Gastrocnemius medialis (tissue), 4 donors: ENCODE results near the gene USP24. TPM values are rescaled to one million over a fixed set of nuclear protein-coding genes. Genes with fewer than 3 reads are reported as not detected.
A peak's percentile ranks its signal among the peaks of the same experiment; 100 is the strongest.

ENCODE experiments used
- ATAC-seq, 2 donors: fragments of 150-250 bp; one replicate each; pipeline ENCODE4 v1.9.1; 2016
- DNase-seq, 2 donors: peaks; one replicate each; pipeline ENCODE4 v3.0.0-alpha.2; 2019
- H3K27ac ChIP-seq, 4 donors: fragments of 200-600 bp; sonication (generic); 1 replicate in 1 of 4; 2 replicates in 3 of 4; pipeline ENCODE4 v1.5.1; 2016 to 2018; ENCODE audit warnings: mild to moderate bottlenecking in 2 of 4, moderate library complexity in 1 of 4
- H3K27me3 ChIP-seq, 3 donors: fragments of 200-600 bp; sonication (generic) in 2 of 3; 1 replicate in 1 of 3; 2 replicates in 2 of 3; pipeline versions ENCODE4 v1.5.1 to v1.6.0; 2016 to 2019; ENCODE audit warnings: mild to moderate bottlenecking in 1 of 3, moderate library complexity in 1 of 3
- H3K36me3 ChIP-seq, 2 donors: fragments of 200-600 bp; sonication (generic) in 1 of 2; one replicate each; pipeline ENCODE4 v1.5.1; 2017 to 2018
- H3K4me1 ChIP-seq, 2 donors: fragments of 200-600 bp; sonication (generic) in 1 of 2; one replicate each; pipeline ENCODE4 v1.5.1; 2016 to 2017; ENCODE audit warnings: mild to moderate bottlenecking in 2 of 2
- H3K4me3 ChIP-seq, 4 donors: fragments of 200-600 bp; sonication (generic) in 3 of 4; 1 replicate in 1 of 4; 2 replicates in 3 of 4; pipeline ENCODE4 v1.5.1; 2016 to 2019; ENCODE audit warnings: mild to moderate bottlenecking in 2 of 4
- H3K9me3 ChIP-seq, 3 donors: fragments of 200-600 bp; sonication (generic) in 2 of 3; 1 replicate in 1 of 3; 2 replicates in 2 of 3; pipeline ENCODE4 v1.5.1; 2016 to 2019
- CTCF ChIP-seq, 5 experiments: fragments of 450-650 bp in 3 of 5; fragments of 200-600 bp in 2 of 5; sonication (generic) in 2 of 5; IDR thresholded peaks in 4 of 5; conservative IDR thresholded peaks in 1 of 5; 1 replicate in 4 of 5; 2 replicates in 1 of 5; pipeline ENCODE4 v1.5.1; 2016 to 2019; ENCODE audit warnings: antibody characterized with exemption in 5 of 5, mild to moderate bottlenecking in 3 of 5, moderate library complexity in 3 of 5
- POLR2A ChIP-seq, 2 donors: fragments of 450-650 bp; IDR thresholded peaks; one replicate each; pipeline ENCODE4 v1.6.1; 2017; ENCODE audit warnings: antibody characterized with exemption in 2 of 2, mild to moderate bottlenecking in 2 of 2, moderate library complexity in 2 of 2
- in situ Hi-C, 4 donors: fragments of 200-750 bp; cut with MboI; loops; one replicate each; pipeline versions ENCODE4 v1.15.0 to v1.8.0; 2017; ENCODE audit warnings: low sequenced_read_pairs in 4 of 4
- intact Hi-C: fragments of 100-400 bp; cut with DNase I; formaldehyde crosslinking; loops from one replicate; pipeline ENCODE4 v1.15.1; 2023; ENCODE audit warnings: low total_unique reads
- total RNA-seq, 4 donors: library from RNA; depleted of rRNA; stranded (reverse); fragments of >200 nt; gene quantifications; one replicate each; pipeline versions ENCODE4 v1.1.0 to v1.2.3, GENCODE V29; 2016

USP24 gene
- total RNA-seq, 4 donors from 2014 or later: 77.3 to 102 (median 90.8) TPM

GRCh38 chr1:55041613-55042012, 173.6 kb downstream of the USP24 start:
- Histone ChIP-seq H3K27me3 (peaks cover 36 to 42% (median 41%) of the 10 kb centered on the region in 3 donors), H3K36me3 (no peaks in the 10 kb centered on the region), H3K27ac (no peak overlapping the region), H3K9me3 (no peaks in the 10 kb centered on the region), H3K4me3 (no peak overlapping the region), H3K4me1 (peaks cover 0 to 3% of the 10 kb centered on the region in 2 donors)
- ATAC-seq: no peak
- DNase-seq: no peak
- in situ Hi-C loops: no loop called here
- TF ChIP-seq CTCF (IDR thresholded peaks at IDR 0.05 in 4 of 5, conservative IDR thresholded peaks at IDR 0.05 in 1 of 5) (no peak), POLR2A (IDR thresholded peaks at IDR 0.05) (no peak)
- intact Hi-C loops: no loop called here

- Histone ChIP-seq H3K9me3 (no peaks in the 10 kb centered on the region), H3K4me3 (no peak overlapping the region), H3K36me3 (no peaks in the 10 kb centered on the region), H3K27ac (no peak overlapping the region), H3K4me1 (peaks cover 0 to 3% of the 10 kb centered on the region in 2 donors), H3K27me3 (peaks cover 42 to 44% (median 42%) of the 10 kb centered on the region in 3 donors)
- in situ Hi-C loops: no loop called here
- DNase-seq (no peak), ATAC-seq (no peak)
- intact Hi-C loops: no loop called here
- TF ChIP-seq POLR2A (IDR thresholded peaks at IDR 0.05) (no peak), CTCF (IDR thresholded peaks at IDR 0.05 in 4 of 5, conservative IDR thresholded peaks at IDR 0.05 in 1 of 5) (no peak)
Measured at GRCh38 chr1:55040933-55041494, 174.2 kb downstream of the USP24 start.

- Histone ChIP-seq H3K36me3 (no peaks in the 10 kb centered on the region), H3K4me3 (peak overlapping the region; percentile 25 to 27 (median 25)), H3K4me1 (peaks cover 0 to 3% of the 10 kb centered on the region in 2 donors), H3K9me3 (no peaks in the 10 kb centered on the region), H3K27me3 (peaks cover 45 to 49% (median 46%) of the 10 kb centered on the region in 3 donors), H3K27ac (no peak overlapping the region)
- in situ Hi-C loops: no loop called here
- intact Hi-C loops: no loop called here
- no peak for ATAC-seq
- TF ChIP-seq CTCF (IDR thresholded peaks at IDR 0.05 in 4 of 5, conservative IDR thresholded peaks at IDR 0.05 in 1 of 5) (no peak), POLR2A (IDR thresholded peaks at IDR 0.05) (no peak)
- no peak for DNase-seq
Measured at GRCh38 chr1:55040083-55040932, 174.9 kb downstream of the USP24 start.

GRCh38 chr1:55039342-55040082, 175.7 kb downstream of the USP24 start, which contains the start of gene PCSK9:
TSS of gene PCSK9 (plus strand) at chr1:55039548. CDS start at chr1:55039838, 290 bp downstream.
- no peak for TF ChIP-seq CTCF (IDR thresholded peaks at IDR 0.05 in 4 of 5, conservative IDR thresholded peaks at IDR 0.05 in 1 of 5)
- TF ChIP-seq POLR2A (IDR thresholded peaks at IDR 0.05): no peak
- intact Hi-C loops: no loop called here

More at GRCh38 chr1:55039342-55040082, 175.7 kb downstream of the USP24 start, which contains the start of gene PCSK9:
- Histone ChIP-seq H3K27me3 (peaks cover 46 to 56% (median 48%) of the 10 kb centered on the region in 3 donors), H3K4me3 (peak within 1 kb of the TSS; percentile 25 to 27 (median 25)), H3K9me3 (no peaks in the 10 kb centered on the region), H3K27ac (no peak within 1 kb of the TSS), H3K36me3 (no peaks in the 10 kb centered on the region), H3K4me1 (peaks cover 0 to 3% of the 10 kb centered on the region in 2 donors)
- no peak for DNase-seq
- ATAC-seq: peak in 1 of 2 donors; percentile 39
- in situ Hi-C loops: no loop called here
